ENCODE results near the gene IMMP2L.

- TF ChIP-seq EZH2phosphoT487 (IDR thresholded peaks at IDR 0.05; ENCODE audit: insufficient read depth, low read depth) (no peak), EZH2 (IDR thresholded peaks at IDR 0.05; ENCODE audit: insufficient read depth, poor library complexity, severe bottlenecking) (no peak)
These were observed 915.5 kb downstream of the IMMP2L start for GRCh38 chr7:110646804-110647203.

Data from GM23248 (cell line).